HG02642 (cell line): ENCODE results near the gene PKMYT1.
A peak's percentile ranks its signal among the peaks of the same experiment; 100 is the strongest.
"Not testable (repeated sequence)": the region's sequence is repeated elsewhere in the genome, so short reads cannot be mapped to it uniquely, and the experiment has no call there.

Source experiments
- ATAC-seq: cut with Tn5 transposase; IDR thresholded peaks from one replicate; pipeline ENCODE4 v1.9.1; 2021; ENCODE audit warnings: mild to moderate bottlenecking; ENCODE audit not compliant: unreplicated experiment, poor library complexity

The PKMYT1 gene

GRCh38 chr16:2942045-2942444 lies 38.2 kb downstream of the PKMYT1 start:
- ATAC-seq = no peak

- ATAC-seq = no peak
Observed at GRCh38 chr16:2939968-2940367, 40.3 kb downstream of the PKMYT1 start.

- no peak for ATAC-seq
Observed at GRCh38 chr16:2938206-2938605, 42.0 kb downstream of the PKMYT1 start.

- ATAC-seq = no peak
Observed at GRCh38 chr16:2937170-2937569, 43.1 kb downstream of the PKMYT1 start.

GRCh38 chr16:2936436-2937011 lies 43.7 kb downstream of the PKMYT1 start:
- ATAC-seq = no peak

GRCh38 chr16:2934450-2934849 lies 45.8 kb downstream of the PKMYT1 start:
- ATAC-seq = no peak

- no peak for ATAC-seq
Observed at GRCh38 chr16:2933701-2934100, 46.5 kb downstream of the PKMYT1 start.

- ATAC-seq = no peak
Observed at GRCh38 chr16:2933136-2933535, 47.1 kb downstream of the PKMYT1 start.

- ATAC-seq = not testable (repeated sequence)
Observed at GRCh38 chr16:2931231-2931914, 48.9 kb downstream of the PKMYT1 start.

GRCh38 chr16:2930236-2930635 lies 50.0 kb downstream of the PKMYT1 start:
- no peak for ATAC-seq

- no peak for ATAC-seq
Observed at GRCh38 chr16:2929693-2930092, 50.6 kb downstream of the PKMYT1 start.

GRCh38 chr16:2928796-2929195 lies 51.5 kb downstream of the PKMYT1 start:
- ATAC-seq = no peak

- not testable (repeated sequence) for ATAC-seq
Observed at GRCh38 chr16:2928151-2928550, 52.1 kb downstream of the PKMYT1 start.

- ATAC-seq = peak; percentile 74
Observed at GRCh38 chr16:2927010-2927646, 53.1 kb downstream of the PKMYT1 start.

GRCh38 chr16:2926650-2926999 lies 53.6 kb downstream of the PKMYT1 start:
- no peak for ATAC-seq

- ATAC-seq = no peak
Observed at GRCh38 chr16:2925951-2926649, 54.1 kb downstream of the PKMYT1 start.

- no peak for ATAC-seq
Observed at GRCh38 chr16:2924901-2925755, 55.1 kb downstream of the PKMYT1 start.

GRCh38 chr16:2923481-2923880 lies 56.8 kb downstream of the PKMYT1 start:
- ATAC-seq = no peak
